Right atrium auricular region (tissue), 2 donors: ENCODE data around the gene ANO6. TPM values are rescaled to one million over a fixed set of nuclear protein-coding genes. Genes with fewer than 3 reads are reported as not detected.
"Not testable (repeated sequence)": the region's sequence is repeated elsewhere in the genome, so short reads cannot be mapped to it uniquely, and the experiment has no call there.

Experiments
- DNase-seq: peaks from one replicate; pipeline ENCODE4 v3.0.0-alpha.2; 2019; ENCODE audit warnings: low spot score
- H3K27ac ChIP-seq, 2 donors: fragments of 200-600 bp; sonication (generic); 1 replicate in 1 of 2; 2 replicates in 1 of 2; pipeline ENCODE4 v1.5.1; 2016 to 2019
- H3K27me3 ChIP-seq, 2 donors: fragments of 200-600 bp; sonication (generic); one replicate each; pipeline versions ENCODE4 v1.5.1 to v1.6.0; 2017 to 2019
- H3K36me3 ChIP-seq: fragments of 200-600 bp; sonication (generic); one replicate; pipeline ENCODE4 v1.5.1; 2016
- H3K4me1 ChIP-seq, 2 donors: fragments of 200-600 bp; sonication (generic); one replicate each; pipeline versions ENCODE4 v1.5.1 to v1.6.0; 2017 to 2019
- H3K4me3 ChIP-seq, 2 donors: fragments of 200-600 bp; sonication (generic); 1 replicate in 1 of 2; 2 replicates in 1 of 2; pipeline ENCODE4 v1.5.1; 2017 to 2019; ENCODE audit warnings: mild to moderate bottlenecking in 1 of 2, moderate library complexity in 1 of 2
- H3K9me3 ChIP-seq, 2 donors: fragments of 200-600 bp; sonication (generic); one replicate each; pipeline ENCODE4 v1.5.1; 2019
- total RNA-seq, 2 donors: library from RNA; depleted of rRNA; stranded (reverse); fragments of >200 nt; gene quantifications; one replicate each; pipeline ENCODE4 v1.1.0, GENCODE V29; 2016
- TF ChIP-seq, protein P1 (sequence below), 2 donors: fragments of 200-600 bp; sonication (generic); IDR thresholded peaks; one replicate each; pipeline ENCODE4 v1.5.1; 2019; ENCODE audit warnings: antibody characterized with exemption in 2 of 2

Gene ANO6
- total RNA-seq, 2 donors from 2014 or later, result 48.1 to 49.5 TPM

DNA sequence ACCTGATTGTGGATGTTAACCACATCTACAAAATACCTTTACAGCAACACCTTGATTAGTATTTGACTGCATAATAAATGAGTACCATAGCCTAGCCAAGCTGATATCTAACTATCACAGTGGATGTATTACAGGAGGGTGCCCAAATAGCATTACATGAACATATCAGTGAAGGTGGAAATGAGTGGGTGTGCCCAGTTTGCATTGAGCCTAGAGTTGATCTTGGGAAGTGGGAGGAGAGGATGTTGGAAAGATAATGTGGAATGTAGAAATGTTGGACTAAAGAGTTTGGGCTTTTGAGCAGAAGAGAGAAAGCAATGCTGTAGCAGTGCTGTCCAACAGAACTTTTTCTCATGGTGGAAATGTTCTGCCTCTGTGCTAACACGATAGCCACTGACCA lies 98.9 kb downstream of the ANO6 start:
- TF ChIP-seq, protein P1, sequence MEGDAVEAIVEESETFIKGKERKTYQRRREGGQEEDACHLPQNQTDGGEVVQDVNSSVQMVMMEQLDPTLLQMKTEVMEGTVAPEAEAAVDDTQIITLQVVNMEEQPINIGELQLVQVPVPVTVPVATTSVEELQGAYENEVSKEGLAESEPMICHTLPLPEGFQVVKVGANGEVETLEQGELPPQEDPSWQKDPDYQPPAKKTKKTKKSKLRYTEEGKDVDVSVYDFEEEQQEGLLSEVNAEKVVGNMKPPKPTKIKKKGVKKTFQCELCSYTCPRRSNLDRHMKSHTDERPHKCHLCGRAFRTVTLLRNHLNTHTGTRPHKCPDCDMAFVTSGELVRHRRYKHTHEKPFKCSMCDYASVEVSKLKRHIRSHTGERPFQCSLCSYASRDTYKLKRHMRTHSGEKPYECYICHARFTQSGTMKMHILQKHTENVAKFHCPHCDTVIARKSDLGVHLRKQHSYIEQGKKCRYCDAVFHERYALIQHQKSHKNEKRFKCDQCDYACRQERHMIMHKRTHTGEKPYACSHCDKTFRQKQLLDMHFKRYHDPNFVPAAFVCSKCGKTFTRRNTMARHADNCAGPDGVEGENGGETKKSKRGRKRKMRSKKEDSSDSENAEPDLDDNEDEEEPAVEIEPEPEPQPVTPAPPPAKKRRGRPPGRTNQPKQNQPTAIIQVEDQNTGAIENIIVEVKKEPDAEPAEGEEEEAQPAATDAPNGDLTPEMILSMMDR (IDR thresholded peaks at IDR 0.05), result no peak
- Histone ChIP-seq H3K4me3 (no peak overlapping the region), H3K36me3 (peaks cover 8% of the 10 kb centered on the region), H3K4me1 (peaks cover 0 to 31% of the 10 kb centered on the region in 2 donors), H3K27me3 (no peaks in the 10 kb centered on the region), H3K9me3 (no peaks in the 10 kb centered on the region), H3K27ac (no peak overlapping the region)
- DNase-seq, result no peak

DNA sequence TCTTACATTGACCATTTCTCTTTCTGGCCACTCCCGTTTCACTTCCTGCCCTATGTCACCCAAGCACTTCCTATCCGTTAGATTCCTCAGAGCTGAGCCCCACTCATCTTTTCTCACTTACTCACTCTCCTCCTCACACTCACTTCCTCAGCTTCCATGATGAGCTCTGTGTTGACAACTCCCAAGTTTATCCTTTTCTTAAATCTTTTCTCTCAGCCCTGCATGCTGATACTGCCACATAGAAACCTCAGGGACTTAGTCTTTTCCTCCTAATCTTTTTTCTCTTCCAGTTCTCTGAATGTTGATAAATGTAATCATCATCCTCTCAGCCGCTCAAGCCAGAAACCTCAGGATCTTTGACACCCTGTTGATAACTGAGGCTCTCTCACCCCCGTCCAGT lies 99.6 kb downstream of the ANO6 start:
- H3K4me1 ChIP-seq, result peaks cover 0 to 24% of the 10 kb centered on the region in 2 donors
- H3K4me3 ChIP-seq, result no peak overlapping the region
- H3K27me3 ChIP-seq, result no peaks in the 10 kb centered on the region
- no peak overlapping the region for H3K27ac ChIP-seq
- H3K9me3 ChIP-seq, result no peaks in the 10 kb centered on the region
- H3K36me3 ChIP-seq, result peaks cover 8% of the 10 kb centered on the region
- TF ChIP-seq, protein P1 (IDR thresholded peaks at IDR 0.05), result no peak
- no peak for DNase-seq

DNA sequence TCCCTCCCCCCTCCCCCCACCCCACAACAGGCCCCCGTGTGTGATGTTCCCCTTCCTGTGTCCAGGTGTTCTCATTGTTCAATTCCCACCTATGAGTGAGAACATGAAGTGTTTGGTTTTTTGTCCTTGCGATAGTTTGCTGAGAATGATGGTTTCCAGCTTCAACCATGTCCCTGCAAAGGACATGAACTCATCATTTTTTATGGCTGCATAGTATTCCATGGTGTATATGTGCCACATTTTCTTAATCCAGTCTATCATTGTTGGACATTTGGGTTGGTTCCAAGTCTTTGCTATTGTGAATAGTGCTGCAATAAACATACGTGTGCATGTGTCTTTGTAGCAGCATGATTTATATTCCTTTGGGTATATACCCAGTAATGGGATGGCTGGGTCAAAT lies 101.4 kb downstream of the ANO6 start:
- not testable (repeated sequence) for H3K36me3 ChIP-seq, H3K4me3 ChIP-seq, H3K27me3 ChIP-seq, H3K4me1 ChIP-seq, H3K27ac ChIP-seq, DNase-seq, H3K9me3 ChIP-seq

DNA sequence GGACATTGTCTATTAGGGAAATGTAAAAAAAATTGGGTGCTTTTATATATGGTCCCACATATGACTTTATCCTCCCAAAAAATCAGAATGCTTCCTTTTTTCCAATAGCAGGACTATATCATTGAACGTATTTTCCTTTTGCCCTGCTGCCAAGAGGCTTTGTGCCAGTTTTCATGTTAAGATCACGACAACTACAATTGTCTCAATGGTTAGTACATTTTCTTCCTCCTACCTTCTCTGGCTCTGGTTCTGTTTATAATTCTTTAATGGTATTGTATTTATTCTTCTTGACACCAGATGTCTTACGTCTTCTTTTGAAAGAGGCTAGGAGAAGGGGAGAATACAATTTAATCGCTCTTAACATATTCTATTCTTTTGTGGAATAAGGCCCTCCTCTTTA lies 106.9 kb downstream of the ANO6 start:
- no peaks in the 10 kb centered on the region for H3K27me3 ChIP-seq
- H3K9me3 ChIP-seq, result no peaks in the 10 kb centered on the region
- H3K27ac ChIP-seq, result no peak overlapping the region
- H3K4me3 ChIP-seq, result no peak overlapping the region
- peaks cover 0 to 9% of the 10 kb centered on the region in 2 donors for H3K4me1 ChIP-seq
- TF ChIP-seq, protein P1 (IDR thresholded peaks at IDR 0.05), result no peak
- DNase-seq, result no peak
- no peaks in the 10 kb centered on the region for H3K36me3 ChIP-seq

DNA sequence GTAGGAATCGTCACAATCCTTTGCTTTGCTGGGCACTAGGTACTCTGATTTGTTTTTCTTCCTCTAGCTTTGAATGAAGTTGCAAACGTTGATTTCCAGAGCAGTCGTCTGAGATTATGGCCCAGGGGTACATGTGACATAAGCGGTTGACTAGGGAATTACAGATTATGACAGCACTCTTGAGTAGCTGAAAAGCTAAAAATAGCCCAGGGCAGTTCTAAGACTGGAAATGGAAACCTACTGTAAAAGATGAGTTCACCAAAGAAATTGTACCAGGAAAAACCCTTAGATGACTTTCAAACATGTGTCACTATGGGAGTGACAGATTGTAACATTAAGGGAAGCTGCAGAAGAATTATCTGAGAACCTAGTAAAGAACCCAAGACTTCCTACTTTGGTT lies 108.5 kb downstream of the ANO6 start:
- no peaks in the 10 kb centered on the region for H3K9me3 ChIP-seq
- no peaks in the 10 kb centered on the region for H3K36me3 ChIP-seq
- H3K27me3 ChIP-seq, result no peaks in the 10 kb centered on the region
- no peak overlapping the region for H3K4me3 ChIP-seq
- TF ChIP-seq, protein P1 (IDR thresholded peaks at IDR 0.05), result no peak
- H3K27ac ChIP-seq, result no peak overlapping the region
- H3K4me1 ChIP-seq, result peaks cover 0 to 15% of the 10 kb centered on the region in 2 donors
- no peak for DNase-seq

DNA sequence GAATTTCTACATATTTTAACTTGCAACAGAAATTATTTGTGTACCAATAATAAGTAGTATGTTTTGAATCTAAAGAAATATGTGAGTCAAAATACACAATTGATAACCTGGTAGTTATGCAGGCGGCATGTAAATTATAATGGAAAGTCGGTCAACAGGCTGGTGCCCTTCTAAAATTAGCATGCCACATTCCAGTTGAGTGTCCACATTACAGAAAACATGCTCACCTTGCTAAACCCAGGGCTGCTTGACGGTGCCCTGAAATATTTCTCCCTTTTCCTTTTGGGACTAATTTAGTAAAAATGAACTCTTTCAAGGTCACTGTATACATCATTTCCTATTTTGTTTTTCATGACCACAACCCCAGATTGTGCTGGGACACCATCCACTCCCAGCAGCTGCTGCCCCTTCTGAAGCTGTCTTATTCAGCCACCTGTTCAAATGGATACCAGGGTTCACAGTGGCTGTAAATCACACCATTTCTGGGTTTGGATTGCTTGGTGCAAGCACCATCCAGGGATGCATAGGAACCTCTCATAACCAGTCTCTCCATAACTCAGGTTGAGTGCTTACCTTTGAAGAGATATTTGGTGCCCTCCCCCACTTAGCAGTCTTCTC lies 110.6 kb downstream of the ANO6 start:
- H3K4me1 ChIP-seq, result peaks cover 0 to 16% of the 10 kb centered on the region in 2 donors

More for the DNA sequence above, 110.6 kb downstream of the ANO6 start:
- Histone ChIP-seq H3K9me3 (no peaks in the 10 kb centered on the region), H3K4me3 (no peak overlapping the region), H3K27me3 (no peaks in the 10 kb centered on the region), H3K36me3 (no peaks in the 10 kb centered on the region), H3K27ac (no peak overlapping the region)
- no peak for DNase-seq
- TF ChIP-seq, protein P1 (IDR thresholded peaks at IDR 0.05), result no peak
